CD14-positive monocyte (primary cell): ENCODE data around the gene B3GALNT1. TPM values are rescaled to one million over a fixed set of nuclear protein-coding genes. Genes with fewer than 3 reads are reported as not detected.

Experiments used
- DNase-seq, 3 donors: peaks; one replicate each; pipeline ENCODE4 v3.0.0-alpha.2; 2011 to 2022
- H2AFZ ChIP-seq: 2 replicates; pipeline ENCODE4 v1.6.0; 2012; ENCODE audit warnings: mild to moderate bottlenecking, low read depth, low read length, inconsistent platforms; ENCODE audit not compliant: insufficient read depth, poor library complexity, severe bottlenecking
- H3K27ac ChIP-seq, 2 donors: 1 replicate in 1 of 2; 2 replicates in 1 of 2; pipeline ENCODE4 v1.5.1; 2012 to 2013; ENCODE audit warnings: low read length in 2 of 2, control low read depth in 1 of 2, inconsistent platforms in 1 of 2, low read depth in 1 of 2, mild to moderate bottlenecking in 1 of 2
- H3K27me3 ChIP-seq, 2 donors: one replicate each; pipeline versions ENCODE4 v1.6.0 to v1.6.1; 2011 to 2013; ENCODE audit warnings: low read length in 2 of 2; ENCODE audit not compliant: control insufficient read depth in 2 of 2, insufficient read depth in 2 of 2
- H3K36me3 ChIP-seq, 2 donors: replicated peaks in 1 of 2; 1 replicate in 1 of 2; 2 replicates in 1 of 2; pipeline versions ENCODE4 v1.5.1 to v1.6.1; 2012 to 2013; ENCODE audit warnings: low read length in 2 of 2, control low read depth in 1 of 2, inconsistent platforms in 1 of 2, mild to moderate bottlenecking in 1 of 2; ENCODE audit not compliant: insufficient read depth in 2 of 2, control insufficient read depth in 1 of 2
- H3K4me1 ChIP-seq, 2 donors: 1 replicate in 1 of 2; 2 replicates in 1 of 2; pipeline versions ENCODE4 v1.5.1 to v1.6.1; 2012 to 2013; ENCODE audit warnings: low read length in 2 of 2, control low read depth in 1 of 2, inconsistent platforms in 1 of 2, mild to moderate bottlenecking in 1 of 2, moderate library complexity in 1 of 2; ENCODE audit not compliant: insufficient read depth in 2 of 2, control insufficient read depth in 1 of 2
- H3K4me2 ChIP-seq: replicated peaks from 2 replicates; pipeline ENCODE3; 2012; ENCODE audit warnings: low read length, moderate library complexity, mild to moderate bottlenecking; ENCODE audit not compliant: poor library complexity, severe bottlenecking; ENCODE audit errors: extremely low read depth
- H3K4me3 ChIP-seq, 3 experiments: fragments of 200-600 bp in 1 of 3; sonication (generic) in 1 of 3; replicated peaks in 1 of 3; 1 replicate in 2 of 3; 2 replicates in 1 of 3; pipeline ENCODE4 v1.5.1; 2011 to 2013; ENCODE audit warnings: low read length in 3 of 3, mild to moderate bottlenecking in 3 of 3, control low read depth in 2 of 3, low read depth in 2 of 3, inconsistent platforms in 1 of 3, moderate library complexity in 1 of 3
- H3K79me2 ChIP-seq: 2 replicates; pipeline ENCODE4 v1.6.0; 2012; ENCODE audit warnings: mild to moderate bottlenecking, control low read depth, inconsistent platforms, low read length, moderate library complexity; ENCODE audit not compliant: insufficient read depth
- H3K9ac ChIP-seq: 2 replicates; pipeline ENCODE4 v1.6.0; 2017; ENCODE audit warnings: low read length, mild to moderate bottlenecking; ENCODE audit not compliant: insufficient read depth, poor library complexity, severe bottlenecking
- H3K9me3 ChIP-seq, 2 donors: replicated peaks in 1 of 2; 1 replicate in 1 of 2; 2 replicates in 1 of 2; pipeline versions ENCODE4 v1.5.1 to v1.6.1; 2012 to 2013; ENCODE audit warnings: low read length in 2 of 2, control low read depth in 1 of 2; ENCODE audit not compliant: control insufficient read depth in 1 of 2, insufficient read depth in 1 of 2
- H4K20me1 ChIP-seq: 2 replicates; pipeline ENCODE4 v1.6.0; 2012; ENCODE audit warnings: mild to moderate bottlenecking, low read length, control low read depth, moderate library complexity; ENCODE audit not compliant: insufficient read depth
- H3K27ac Mint-ChIP-seq, 7 donors: one replicate each; pipeline ENCODE4 v1.8.0; 2020; ENCODE audit warnings: mild to moderate bottlenecking in 7 of 7, mixed read lengths in 7 of 7, moderate library complexity in 6 of 7, inconsistent platforms in 2 of 7
- H3K27me3 Mint-ChIP-seq, 3 donors: one replicate each; pipeline ENCODE4 v1.8.0; 2021 to 2022; ENCODE audit warnings: low read depth in 3 of 3, mild to moderate bottlenecking in 3 of 3, mixed read lengths in 3 of 3, moderate library complexity in 3 of 3, inconsistent platforms in 1 of 3
- H3K36me3 Mint-ChIP-seq, 2 donors: one replicate each; pipeline ENCODE4 v1.8.0; 2020; ENCODE audit warnings: mixed read lengths in 2 of 2, inconsistent platforms in 1 of 2, mild to moderate bottlenecking in 1 of 2
- H3K4me1 Mint-ChIP-seq: one replicate; pipeline ENCODE4 v1.8.0; 2020; ENCODE audit warnings: mild to moderate bottlenecking, mixed read lengths
- H3K4me3 Mint-ChIP-seq, 2 donors: one replicate each; pipeline ENCODE4 v1.8.0; 2020; ENCODE audit warnings: mild to moderate bottlenecking in 2 of 2, mixed read lengths in 2 of 2, moderate library complexity in 1 of 2
- H3K9me3 Mint-ChIP-seq, 7 donors: one replicate each; pipeline ENCODE4 v1.8.0; 2020 to 2022; ENCODE audit warnings: mixed read lengths in 7 of 7, mild to moderate bottlenecking in 6 of 7, moderate library complexity in 6 of 7, inconsistent platforms in 2 of 7
- WGBS: methylation state at CpG from one replicate; pipeline ENCODE4 v1.1.5; 2013; ENCODE audit warnings: missing lambda C conversion rate; ENCODE audit not compliant: insufficient coverage; 5-methylcytosine and 5-hydroxymethylcytosine counted together
- intact Hi-C, 2 donors: fragments of 100-400 bp; cut with micrococcal nuclease; formaldehyde crosslinking; loops; one replicate each; pipeline versions ENCODE4 v1.15.0 to v1.15.1; 2023
- polyA plus RNA-seq, 3 donors: library from polyadenylated mRNA; depleted of rRNA in 1 of 3; unstranded in 2 of 3; stranded (reverse) in 1 of 3; fragments of 300-500 nt in 2 of 3; fragments of >200 nt in 1 of 3; fragmentation: Illumina TruSeq in 2 of 3; gene quantifications; 1 replicate in 2 of 3; 2 replicates in 1 of 3; pipeline ENCODE4 v1.2.3, GENCODE V29; 2012 to 2021
- TF ChIP-seq, protein P1 (sequence below): fragments of 200-600 bp; IDR thresholded peaks from one replicate; pipeline ENCODE4 v1.8.0; 2022; ENCODE audit warnings: antibody characterized with exemption, mild to moderate bottlenecking

Gene B3GALNT1
- polyA plus RNA-seq, 3 donors: 0.09 to 0.41 (median 0.16) TPM

DNA sequence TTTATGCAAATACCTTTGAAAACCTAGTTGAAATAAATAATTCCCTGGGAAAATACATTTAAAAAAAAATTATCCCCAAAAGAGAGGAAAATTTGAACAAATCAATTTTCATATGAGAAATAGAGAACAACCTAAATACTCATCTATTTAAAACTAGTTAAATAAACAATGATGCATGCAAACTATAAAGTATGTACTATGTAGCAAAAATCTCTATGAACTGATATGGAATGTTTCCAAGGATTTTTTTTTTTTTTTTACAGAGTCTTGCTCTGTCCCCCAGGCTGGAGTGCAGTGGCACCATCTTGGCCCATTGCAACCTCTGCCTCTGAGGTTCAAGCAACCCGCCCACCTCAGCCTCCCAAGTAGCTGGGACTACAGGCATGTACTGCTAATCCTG, 27.2 kb upstream of the B3GALNT1 start:
- H3K79me2 ChIP-seq: no peaks in the 10 kb centered on the region
- H3K27me3 ChIP-seq: no peaks in the 10 kb centered on the region
- H3K4me1 ChIP-seq: no peaks in the 10 kb centered on the region
- no peaks in the 10 kb centered on the region for H4K20me1 ChIP-seq
- Mint-ChIP-seq H3K9me3 (peaks cover 0 to 3% (median 0%) of the 10 kb centered on the region in 7 donors), H3K36me3 (no peaks in the 10 kb centered on the region), H3K27ac (no peak overlapping the region), H3K4me1 (no peaks in the 10 kb centered on the region), H3K4me3 (no peak overlapping the region), H3K27me3 (no peaks in the 10 kb centered on the region)
- intact Hi-C loops: no loop called here
- H3K36me3 ChIP-seq: no peaks in the 10 kb centered on the region
- no peak overlapping the region for H3K27ac ChIP-seq
- H2AFZ ChIP-seq: no peak overlapping the region
- no peak overlapping the region for H3K4me2 ChIP-seq
- TF ChIP-seq, protein P1, sequence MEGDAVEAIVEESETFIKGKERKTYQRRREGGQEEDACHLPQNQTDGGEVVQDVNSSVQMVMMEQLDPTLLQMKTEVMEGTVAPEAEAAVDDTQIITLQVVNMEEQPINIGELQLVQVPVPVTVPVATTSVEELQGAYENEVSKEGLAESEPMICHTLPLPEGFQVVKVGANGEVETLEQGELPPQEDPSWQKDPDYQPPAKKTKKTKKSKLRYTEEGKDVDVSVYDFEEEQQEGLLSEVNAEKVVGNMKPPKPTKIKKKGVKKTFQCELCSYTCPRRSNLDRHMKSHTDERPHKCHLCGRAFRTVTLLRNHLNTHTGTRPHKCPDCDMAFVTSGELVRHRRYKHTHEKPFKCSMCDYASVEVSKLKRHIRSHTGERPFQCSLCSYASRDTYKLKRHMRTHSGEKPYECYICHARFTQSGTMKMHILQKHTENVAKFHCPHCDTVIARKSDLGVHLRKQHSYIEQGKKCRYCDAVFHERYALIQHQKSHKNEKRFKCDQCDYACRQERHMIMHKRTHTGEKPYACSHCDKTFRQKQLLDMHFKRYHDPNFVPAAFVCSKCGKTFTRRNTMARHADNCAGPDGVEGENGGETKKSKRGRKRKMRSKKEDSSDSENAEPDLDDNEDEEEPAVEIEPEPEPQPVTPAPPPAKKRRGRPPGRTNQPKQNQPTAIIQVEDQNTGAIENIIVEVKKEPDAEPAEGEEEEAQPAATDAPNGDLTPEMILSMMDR: no peak
- H3K9me3 ChIP-seq: no peaks in the 10 kb centered on the region
- H3K9ac ChIP-seq: no peak overlapping the region
- no peak overlapping the region for H3K4me3 ChIP-seq
- no CpG with 5 or more reads among the region's 1 CpG for WGBS
- no peak for DNase-seq

DNA sequence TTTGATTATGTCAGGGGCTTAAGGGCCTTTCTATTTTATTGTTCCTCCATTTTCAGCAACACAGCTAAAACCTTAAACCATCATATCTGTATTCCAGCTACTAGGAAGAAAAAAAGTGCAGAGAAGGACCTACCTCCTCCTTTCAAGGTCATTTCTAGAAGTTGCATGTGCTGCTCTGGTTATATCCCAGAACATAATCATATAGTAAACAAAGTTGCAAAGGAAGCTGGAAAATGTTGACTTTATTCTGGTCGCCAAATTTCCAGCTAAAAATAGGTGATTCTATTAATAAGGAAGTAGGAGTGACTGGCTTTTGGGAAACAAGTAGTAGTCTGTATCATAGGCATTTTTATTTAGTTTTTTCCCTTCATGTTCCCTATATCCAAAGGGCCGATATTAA, 21.3 kb upstream of the B3GALNT1 start:
- H3K27ac Mint-ChIP-seq: no peak overlapping the region
- no peaks in the 10 kb centered on the region for H3K4me1 ChIP-seq

More for the DNA sequence above, 21.3 kb upstream of the B3GALNT1 start:
- peaks cover 10 to 34% (median 29%) of the 10 kb centered on the region in 7 donors for H3K9me3 Mint-ChIP-seq
- no peaks in the 10 kb centered on the region for H3K27me3 ChIP-seq
- no peaks in the 10 kb centered on the region for H3K4me1 Mint-ChIP-seq
- no peaks in the 10 kb centered on the region for H3K36me3 ChIP-seq
- H3K27me3 Mint-ChIP-seq: no peaks in the 10 kb centered on the region
- H2AFZ ChIP-seq: no peak overlapping the region
- TF ChIP-seq, protein P1: no peak
- no peak overlapping the region for H3K4me3 Mint-ChIP-seq
- H4K20me1 ChIP-seq: no peaks in the 10 kb centered on the region
- no CpG with 5 or more reads among the region's 2 CpGs for WGBS
- H3K4me3 ChIP-seq: no peak overlapping the region
- intact Hi-C loops: no loop called here
- no peak overlapping the region for H3K9ac ChIP-seq
- no peak overlapping the region for H3K27ac ChIP-seq
- peaks cover 15 to 16% of the 10 kb centered on the region in 2 donors for H3K9me3 ChIP-seq
- no peak overlapping the region for H3K4me2 ChIP-seq
- H3K36me3 Mint-ChIP-seq: no peaks in the 10 kb centered on the region
- H3K79me2 ChIP-seq: no peaks in the 10 kb centered on the region
- DNase-seq: no peak
